Transverse colon (tissue), 4 donors: ENCODE measurements around the gene LIX1. TPM values are rescaled to one million over a fixed set of nuclear protein-coding genes. Genes with fewer than 3 reads are reported as not detected.

ENCODE experiments used
- DNase-seq: peaks from one replicate; pipeline ENCODE4 v3.0.0-alpha.2; 2019
- H3K27ac ChIP-seq, 4 donors: fragments of 200-600 bp; sonication (generic); 2 replicates each; pipeline ENCODE4 v1.5.1; 2016 to 2018; ENCODE audit warnings: inconsistent platforms in 4 of 4
- H3K27me3 ChIP-seq: fragments of 200-600 bp; sonication (generic); 2 replicates; pipeline ENCODE4 v1.5.1; 2017; ENCODE audit warnings: inconsistent platforms
- H3K36me3 ChIP-seq, 4 donors: fragments of 200-600 bp; sonication (generic); 2 replicates each; pipeline ENCODE4 v1.5.1; 2017 to 2019; ENCODE audit warnings: inconsistent platforms in 4 of 4
- H3K4me1 ChIP-seq, 4 donors: fragments of 200-600 bp; sonication (generic); 2 replicates each; pipeline ENCODE4 v1.5.1; 2017 to 2020; ENCODE audit warnings: inconsistent platforms in 4 of 4
- H3K4me3 ChIP-seq, 4 donors: fragments of 200-600 bp; sonication (generic); 1 replicate in 1 of 4; 2 replicates in 3 of 4; pipeline versions ENCODE4 v1.5.1 to v1.6.1; 2017 to 2019; ENCODE audit warnings: inconsistent platforms in 4 of 4
- H3K9me3 ChIP-seq, 2 donors: fragments of 200-600 bp; sonication (generic); 2 replicates each; pipeline ENCODE4 v1.5.1; 2017 to 2019; ENCODE audit warnings: inconsistent platforms in 2 of 2
- CTCF ChIP-seq, 5 experiments: fragments of 200-600 bp in 3 of 5; fragments of 450-650 bp in 2 of 5; sonication (generic) in 3 of 5; IDR thresholded peaks; 1 replicate in 2 of 5; 2 replicates in 3 of 5; pipeline ENCODE4 v1.5.1; 2016 to 2017; ENCODE audit warnings: antibody characterized with exemption in 5 of 5, inconsistent platforms in 3 of 5, mild to moderate bottlenecking in 2 of 5, moderate library complexity in 1 of 5
- EP300 ChIP-seq: sonication (generic); formaldehyde crosslinking; IDR thresholded peaks from one replicate; pipeline ENCODE4 v1.6.1; 2017; ENCODE audit warnings: antibody characterized with exemption, low read depth
- POLR2A ChIP-seq: fragments of 450-650 bp; IDR thresholded peaks from one replicate; pipeline ENCODE4 v1.6.1; 2016; ENCODE audit warnings: antibody characterized with exemption, mild to moderate bottlenecking, moderate library complexity
- POLR2AphosphoS5 ChIP-seq, 3 donors: sonication (generic); formaldehyde crosslinking; IDR thresholded peaks; one replicate each; pipeline ENCODE4 v1.6.1; 2016; ENCODE audit warnings: antibody characterized with exemption in 3 of 3
- WGBS, 2 donors: methylation state at CpG; one replicate each; pipeline ENCODE4 v1.1.5; 2018; ENCODE audit warnings: low coverage in 1 of 2; 5-methylcytosine and 5-hydroxymethylcytosine counted together
- in situ Hi-C, 4 donors: fragments of 200-750 bp; cut with MboI; loops; one replicate each; pipeline versions ENCODE4 v1.15.0 to v1.15.1; 2017; ENCODE audit warnings: low sequenced_read_pairs in 3 of 4, low pct_ligation_motif_present in 1 of 4, low pct_unique_long_range_greater_than_20kb in 1 of 4
- intact Hi-C: fragments of 100-400 bp; cut with DNase I; formaldehyde crosslinking; loops from one replicate; pipeline ENCODE4 v1.15.1; 2023; ENCODE audit warnings: low total_unique reads
- total RNA-seq, 4 donors: library from RNA; depleted of rRNA; stranded (reverse); fragments of >200 nt; gene quantifications; one replicate each; pipeline ENCODE4 v1.1.0, GENCODE V29; 2016

LIX1 gene
- total RNA-seq, 4 donors from 2014 or later = 0.16 to 0.41 TPM; not detected in 2

GRCh38 chr5:97163790-97164285 lies 21.4 kb upstream of the LIX1 start:
- no peak overlapping the region for H3K27ac ChIP-seq
- no peak overlapping the region for H3K4me3 ChIP-seq
- TF ChIP-seq EP300 = no peak
- no peak for TF ChIP-seq CTCF (IDR thresholded peaks at IDR 0.05)
- no peak for TF ChIP-seq POLR2A
- TF ChIP-seq POLR2AphosphoS5 (IDR thresholded peaks at IDR 0.05) = no peak
- 95 to 100% methylated on average over 2 to 5 of the region's 5 CpGs for WGBS, 2 donors
- intact Hi-C loops (loop anchor here (5.0 to 10.0 kb wide), 2 partner anchors 297 to 549 kb away; no protein-coding TSS in a partner anchor), in situ Hi-C loops (loop anchor here (5.0 to 25.0 kb wide), 6 partner anchors 289 to 552 kb away; partner anchors contain the start of gene ERAP2 (in 2 of the 4))
- no peaks in the 10 kb centered on the region for H3K9me3 ChIP-seq
- H3K27me3 ChIP-seq = no peaks in the 10 kb centered on the region
- H3K4me1 ChIP-seq = peaks cover 0 to 34% (median 12%) of the 10 kb centered on the region in 4 donors
- H3K36me3 ChIP-seq = peaks cover 0 to 36% (median 4%) of the 10 kb centered on the region in 4 donors
- no peak for DNase-seq

GRCh38 chr5:97163360-97163764 lies 21.0 kb upstream of the LIX1 start:
- peaks cover 0 to 31% (median 4%) of the 10 kb centered on the region in 4 donors for H3K36me3 ChIP-seq
- intact Hi-C loops = loop anchor here (5.0 to 10.0 kb wide), 2 partner anchors 296 to 549 kb away; no protein-coding TSS in a partner anchor
- TF ChIP-seq POLR2AphosphoS5 (IDR thresholded peaks at IDR 0.05) (no peak), CTCF (IDR thresholded peaks at IDR 0.05) (peak; percentile 51 to 70 (median 69)), POLR2A (no peak)
- no peak overlapping the region for H3K4me3 ChIP-seq
- peaks cover 0 to under 1% of the 10 kb centered on the region in 2 donors for H3K9me3 ChIP-seq
- no peak for DNase-seq
- no peak overlapping the region for H3K27ac ChIP-seq
- in situ Hi-C loops = loop anchor here (5.0 to 25.0 kb wide), 6 partner anchors 289 to 551 kb away; partner anchors contain the start of gene ERAP2 (in 2 of the 4)
- H3K4me1 ChIP-seq = peaks cover 0 to 34% (median 12%) of the 10 kb centered on the region in 4 donors
- no peaks in the 10 kb centered on the region for H3K27me3 ChIP-seq

GRCh38 chr5:97162045-97162444 lies 19.6 kb upstream of the LIX1 start:
- peak; percentile 77 to 93 (median 86) for TF ChIP-seq CTCF (IDR thresholded peaks at IDR 0.05)
- TF ChIP-seq POLR2A = no peak
- no peak for TF ChIP-seq POLR2AphosphoS5 (IDR thresholded peaks at IDR 0.05)
- TF ChIP-seq EP300 = no peak
- Histone ChIP-seq H3K27me3 (no peaks in the 10 kb centered on the region), H3K36me3 (peaks cover 0 to 18% (median 4%) of the 10 kb centered on the region in 4 donors), H3K27ac (no peak overlapping the region), H3K4me3 (no peak overlapping the region), H3K9me3 (peaks cover 11 to 13% of the 10 kb centered on the region in 2 donors), H3K4me1 (peaks cover 0 to 28% (median 12%) of the 10 kb centered on the region in 4 donors)
- DNase-seq = peak; percentile 77
- WGBS, 2 donors = 22 to 31% methylated on average over 4 of the region's 4 CpGs
- intact Hi-C loops = loop anchor here (5.0 to 10.0 kb wide), 2 partner anchors 295 to 547 kb away; no protein-coding TSS in a partner anchor
- in situ Hi-C loops = loop anchor here (5.0 to 25.0 kb wide), 6 partner anchors 287 to 550 kb away; partner anchors contain the start of gene ERAP2 (in 2 of the 4)

GRCh38 chr5:97157689-97158088 lies 15.3 kb upstream of the LIX1 start:
- no peaks in the 10 kb centered on the region for H3K4me1 ChIP-seq
- no peak for TF ChIP-seq EP300
- TF ChIP-seq POLR2A = no peak
- TF ChIP-seq POLR2AphosphoS5 (IDR thresholded peaks at IDR 0.05) = no peak
- no peak for TF ChIP-seq CTCF (IDR thresholded peaks at IDR 0.05)
- no peak for DNase-seq
- no peak overlapping the region for H3K4me3 ChIP-seq
- H3K27me3 ChIP-seq = no peaks in the 10 kb centered on the region
- no peak overlapping the region for H3K27ac ChIP-seq
- intact Hi-C loops = loop anchor here (10.0 kb wide), 1 partner anchor 153 kb away; no protein-coding TSS in a partner anchor
- H3K36me3 ChIP-seq = peaks cover 0 to 14% (median 4%) of the 10 kb centered on the region in 4 donors
- H3K9me3 ChIP-seq = peaks cover 12 to 13% of the 10 kb centered on the region in 2 donors
- in situ Hi-C loops = loop anchor here in 3 of 4 donors (25.0 kb wide), 3 partner anchors 295 to 545 kb away; no protein-coding TSS in a partner anchor
- WGBS, 2 donors = 90 to 97% methylated on average over 2 of the region's 2 CpGs
